Measurements from ENCODE around the gene TRPM2. TPM values are rescaled to one million over a fixed set of nuclear protein-coding genes. Genes with fewer than 3 reads are reported as not detected.

Gene TRPM2
- total and polyA plus RNA-seq, 2 donors: 2.7 to 9.4 TPM

DNA sequence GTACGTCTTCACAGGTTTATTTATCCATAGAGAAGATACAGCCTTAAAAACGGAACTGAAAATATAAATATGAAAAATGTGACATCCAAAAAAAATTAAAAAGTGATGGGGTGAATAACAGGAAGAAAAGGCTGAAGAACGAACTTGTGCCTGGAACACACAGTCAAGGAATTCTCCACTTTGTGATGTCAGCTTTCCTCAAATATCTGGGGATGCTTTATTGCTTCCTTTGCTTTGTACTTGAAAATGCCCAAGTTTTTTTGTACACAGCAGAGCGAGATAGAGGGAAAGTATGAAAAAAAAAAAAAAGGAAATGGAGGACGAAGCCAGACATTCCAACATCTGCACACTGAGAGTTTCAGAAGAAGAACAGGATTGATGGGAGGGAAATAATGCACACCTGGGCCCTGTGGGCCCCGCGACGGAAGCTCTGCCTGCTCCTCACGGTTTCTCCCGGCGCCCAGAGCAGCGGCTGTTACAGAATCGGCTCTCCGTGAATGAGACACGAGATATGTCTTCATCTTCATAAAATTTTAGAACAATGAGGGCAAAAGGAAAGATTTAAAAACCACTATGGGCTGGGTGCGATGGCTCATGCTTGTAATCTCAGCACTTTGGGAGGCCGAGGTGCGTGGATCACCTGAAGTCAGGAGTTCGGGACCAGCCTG lies 91.9 kb downstream of the TRPM2 start:
- no peaks in the 10 kb centered on the region for H3K4me1 ChIP-seq (ENCODE audit: control insufficient read depth in 2 of 2, insufficient read depth in 2 of 2, low read length in 2 of 2)
- peaks cover 0 to 7% of the 10 kb centered on the region in 2 donors for H3K9me3 ChIP-seq (ENCODE audit: control insufficient read depth in 2 of 2, insufficient read depth in 1 of 2, low read length in 1 of 2)
- no peak for DNase-seq (ENCODE audit: low read depth in 6 of 9, low spot score in 9 of 9)
- no peak overlapping the region for H3K27ac ChIP-seq (ENCODE audit: low read depth in 1 of 2, low read length in 1 of 2)
- H3K4me3 ChIP-seq (ENCODE audit: low read length in 2 of 2): no peak overlapping the region
- H3K27me3 ChIP-seq (ENCODE audit: control insufficient read depth in 2 of 2, insufficient read depth in 1 of 2, low read length in 1 of 2): peaks cover 2 to 17% of the 10 kb centered on the region in 2 donors
- 86% methylated on average over 19 of the region's 19 CpGs for WGBS
- H3K36me3 ChIP-seq (ENCODE audit: control insufficient read depth in 2 of 2, insufficient read depth in 2 of 2, low read length in 1 of 2): no peaks in the 10 kb centered on the region

DNA sequence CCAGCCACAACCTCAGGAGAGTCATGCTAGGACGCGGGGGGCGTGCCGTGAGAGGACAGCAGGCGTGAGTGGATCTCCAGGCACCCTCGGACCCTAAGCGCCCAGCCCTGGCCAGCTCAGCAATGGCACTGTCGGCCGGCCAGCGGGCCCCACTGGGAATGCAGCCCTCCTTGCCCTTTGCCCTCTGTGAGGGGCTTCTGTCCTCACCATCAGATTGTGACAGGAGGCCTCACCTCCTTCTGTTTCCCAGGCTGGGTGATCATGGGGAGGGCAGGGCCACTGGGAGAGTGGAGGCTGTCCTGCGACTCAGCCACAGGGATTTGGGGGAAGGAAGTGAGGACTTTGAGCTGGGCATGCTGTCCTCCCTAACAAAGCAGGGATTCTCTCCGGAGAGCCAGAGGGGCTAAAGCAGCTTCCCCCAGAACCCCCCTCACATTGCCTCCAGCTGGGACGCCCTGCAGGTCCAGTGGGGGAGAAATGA lies 95.3 kb downstream of the TRPM2 start:
- Histone ChIP-seq H3K4me3 (ENCODE audit: low read length in 2 of 2) (no peak overlapping the region), H3K36me3 (ENCODE audit: control insufficient read depth in 2 of 2, insufficient read depth in 2 of 2, low read length in 1 of 2) (no peaks in the 10 kb centered on the region), H3K4me1 (ENCODE audit: control insufficient read depth in 2 of 2, insufficient read depth in 2 of 2, low read length in 2 of 2) (no peaks in the 10 kb centered on the region), H3K27me3 (ENCODE audit: control insufficient read depth in 2 of 2, insufficient read depth in 1 of 2, low read length in 1 of 2) (peaks cover 2 to 26% of the 10 kb centered on the region in 2 donors), H3K27ac (ENCODE audit: low read depth in 1 of 2, low read length in 1 of 2) (no peak overlapping the region), H3K9me3 (ENCODE audit: control insufficient read depth in 2 of 2, insufficient read depth in 1 of 2, low read length in 1 of 2) (peaks cover 0 to 7% of the 10 kb centered on the region in 2 donors)
- no peak for DNase-seq (ENCODE audit: low read depth in 6 of 9, low spot score in 9 of 9)
- WGBS: 87% methylated on average over 13 of the region's 13 CpGs

GRCh38 chr21:44449473-44450363 lies 96.3 kb downstream of the TRPM2 start:
- no peak for DNase-seq (ENCODE audit: low read depth in 6 of 9, low spot score in 9 of 9)
- 79% methylated on average over 28 of the region's 28 CpGs for WGBS
- Histone ChIP-seq H3K36me3 (ENCODE audit: control insufficient read depth in 2 of 2, insufficient read depth in 2 of 2, low read length in 1 of 2) (no peaks in the 10 kb centered on the region), H3K4me1 (ENCODE audit: control insufficient read depth in 2 of 2, insufficient read depth in 2 of 2, low read length in 2 of 2) (no peaks in the 10 kb centered on the region), H3K27me3 (ENCODE audit: control insufficient read depth in 2 of 2, insufficient read depth in 1 of 2, low read length in 1 of 2) (peaks cover 7 to 30% of the 10 kb centered on the region in 2 donors), H3K9me3 (ENCODE audit: control insufficient read depth in 2 of 2, insufficient read depth in 1 of 2, low read length in 1 of 2) (peaks cover 0 to 2% of the 10 kb centered on the region in 2 donors), H3K27ac (ENCODE audit: low read depth in 1 of 2, low read length in 1 of 2) (no peak overlapping the region), H3K4me3 (ENCODE audit: low read length in 2 of 2) (no peak overlapping the region)

- Histone ChIP-seq H3K9me3 (ENCODE audit: control insufficient read depth in 2 of 2, insufficient read depth in 1 of 2, low read length in 1 of 2) (peaks cover 0 to 4% of the 10 kb centered on the region in 2 donors), H3K27ac (ENCODE audit: low read depth in 1 of 2, low read length in 1 of 2) (no peak overlapping the region), H3K4me3 (ENCODE audit: low read length in 2 of 2) (no peak overlapping the region), H3K4me1 (ENCODE audit: control insufficient read depth in 2 of 2, insufficient read depth in 2 of 2, low read length in 2 of 2) (no peaks in the 10 kb centered on the region), H3K36me3 (ENCODE audit: control insufficient read depth in 2 of 2, insufficient read depth in 2 of 2, low read length in 1 of 2) (no peaks in the 10 kb centered on the region), H3K27me3 (ENCODE audit: control insufficient read depth in 2 of 2, insufficient read depth in 1 of 2, low read length in 1 of 2) (peaks cover 7 to 33% of the 10 kb centered on the region in 2 donors)
- DNase-seq (ENCODE audit: low read depth in 6 of 9, low spot score in 9 of 9): no peak
- 83% methylated on average over 14 of the region's 14 CpGs for WGBS
Observed at GRCh38 chr21:44450402-44450801, 97.0 kb downstream of the TRPM2 start.

DNA sequence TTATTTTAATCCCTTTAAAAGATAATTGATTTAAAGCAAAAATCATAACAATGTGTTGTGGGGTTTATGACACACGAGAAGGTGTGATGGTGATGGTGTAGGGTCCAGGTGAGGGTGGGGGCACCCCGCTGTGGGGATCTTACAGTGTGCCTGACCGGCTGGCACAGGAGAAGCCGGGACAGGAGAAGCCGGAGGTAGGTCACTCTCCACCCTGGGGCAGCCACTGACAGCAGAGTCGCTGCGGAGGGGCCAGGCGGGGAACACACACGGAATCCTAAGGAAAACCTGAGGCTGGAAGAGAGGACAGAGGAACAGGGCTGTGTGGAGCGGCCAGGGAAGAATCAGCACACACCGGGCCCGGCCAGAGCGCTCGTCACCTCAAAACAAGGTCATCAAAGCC lies 97.6 kb downstream of the TRPM2 start:
- H3K36me3 ChIP-seq (ENCODE audit: control insufficient read depth in 2 of 2, insufficient read depth in 2 of 2, low read length in 1 of 2): no peaks in the 10 kb centered on the region
- no peak overlapping the region for H3K4me3 ChIP-seq (ENCODE audit: low read length in 2 of 2)
- peaks cover 2 to 3% of the 10 kb centered on the region in 2 donors for H3K4me1 ChIP-seq (ENCODE audit: control insufficient read depth in 2 of 2, insufficient read depth in 2 of 2, low read length in 2 of 2)
- peaks cover 7 to 36% of the 10 kb centered on the region in 2 donors for H3K27me3 ChIP-seq (ENCODE audit: control insufficient read depth in 2 of 2, insufficient read depth in 1 of 2, low read length in 1 of 2)
- peaks cover 0 to 4% of the 10 kb centered on the region in 2 donors for H3K9me3 ChIP-seq (ENCODE audit: control insufficient read depth in 2 of 2, insufficient read depth in 1 of 2, low read length in 1 of 2)
- WGBS: 90% methylated on average over 14 of the region's 14 CpGs
- no peak overlapping the region for H3K27ac ChIP-seq (ENCODE audit: low read depth in 1 of 2, low read length in 1 of 2)
- DNase-seq (ENCODE audit: low read depth in 6 of 9, low spot score in 9 of 9): no peak

- DNase-seq (ENCODE audit: low read depth in 6 of 9, low spot score in 9 of 9): no peak
- no peak overlapping the region for H3K4me3 ChIP-seq (ENCODE audit: low read length in 2 of 2)
- H3K27ac ChIP-seq (ENCODE audit: low read depth in 1 of 2, low read length in 1 of 2): no peak overlapping the region
- 96% methylated on average over 3 of the region's 3 CpGs for WGBS
- peaks cover 7 to 46% of the 10 kb centered on the region in 2 donors for H3K27me3 ChIP-seq (ENCODE audit: control insufficient read depth in 2 of 2, insufficient read depth in 1 of 2, low read length in 1 of 2)
- H3K4me1 ChIP-seq (ENCODE audit: control insufficient read depth in 2 of 2, insufficient read depth in 2 of 2, low read length in 2 of 2): peaks cover 5% of the 10 kb centered on the region in 2 donors
- H3K9me3 ChIP-seq (ENCODE audit: control insufficient read depth in 2 of 2, insufficient read depth in 1 of 2, low read length in 1 of 2): peaks cover 0 to 4% of the 10 kb centered on the region in 2 donors
- H3K36me3 ChIP-seq (ENCODE audit: control insufficient read depth in 2 of 2, insufficient read depth in 2 of 2, low read length in 1 of 2): no peaks in the 10 kb centered on the region
Observed at GRCh38 chr21:44453120-44453519, 99.7 kb downstream of the TRPM2 start.

DNA sequence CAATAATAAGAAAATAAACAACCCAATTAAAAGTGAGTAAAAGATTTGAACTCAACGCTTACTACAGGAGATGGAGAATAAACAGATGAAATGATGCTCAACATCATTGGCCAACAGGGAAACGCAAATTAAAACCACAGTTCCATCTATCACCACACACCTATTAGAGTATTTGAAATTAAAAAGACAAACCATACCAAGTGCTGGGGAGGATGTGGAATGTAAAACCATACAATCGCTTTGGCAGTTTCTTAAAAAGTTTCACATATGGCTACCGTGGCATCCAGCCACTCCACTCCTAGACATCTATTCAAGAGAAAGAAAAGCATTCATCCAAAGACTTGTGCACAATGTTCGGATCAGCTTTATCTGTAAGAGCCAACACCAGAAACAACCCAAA lies 100.6 kb downstream of the TRPM2 start:
- no peak for DNase-seq (ENCODE audit: low read depth in 6 of 9, low spot score in 9 of 9)
- H3K9me3 ChIP-seq (ENCODE audit: control insufficient read depth in 2 of 2, insufficient read depth in 1 of 2, low read length in 1 of 2): peaks cover 0 to 4% of the 10 kb centered on the region in 2 donors
- 95% methylated on average over 5 of the region's 5 CpGs for WGBS
- H3K27me3 ChIP-seq (ENCODE audit: control insufficient read depth in 2 of 2, insufficient read depth in 1 of 2, low read length in 1 of 2): peaks cover 4 to 39% of the 10 kb centered on the region in 2 donors
- peaks cover 5% of the 10 kb centered on the region in 2 donors for H3K4me1 ChIP-seq (ENCODE audit: control insufficient read depth in 2 of 2, insufficient read depth in 2 of 2, low read length in 2 of 2)
- no peaks in the 10 kb centered on the region for H3K36me3 ChIP-seq (ENCODE audit: control insufficient read depth in 2 of 2, insufficient read depth in 2 of 2, low read length in 1 of 2)
- no peak overlapping the region for H3K4me3 ChIP-seq (ENCODE audit: low read length in 2 of 2)
- no peak overlapping the region for H3K27ac ChIP-seq (ENCODE audit: low read depth in 1 of 2, low read length in 1 of 2)

- WGBS: 10% methylated on average over 45 of the region's 45 CpGs
- peak within 1 kb of the TSS in 1 of 2 donors; percentile 27 for H3K27ac ChIP-seq (ENCODE audit: low read depth in 1 of 2, low read length in 1 of 2)
- H3K9me3 ChIP-seq (ENCODE audit: control insufficient read depth in 2 of 2, insufficient read depth in 1 of 2, low read length in 1 of 2): peaks cover 0 to 4% of the 10 kb centered on the region in 2 donors
- no peaks in the 10 kb centered on the region for H3K36me3 ChIP-seq (ENCODE audit: control insufficient read depth in 2 of 2, insufficient read depth in 2 of 2, low read length in 1 of 2)
- peak within 1 kb of the TSS; percentile 46 to 82 for H3K4me3 ChIP-seq (ENCODE audit: low read length in 2 of 2)
- H3K27me3 ChIP-seq (ENCODE audit: control insufficient read depth in 2 of 2, insufficient read depth in 1 of 2, low read length in 1 of 2): peaks cover 4 to 32% of the 10 kb centered on the region in 2 donors
- H3K4me1 ChIP-seq (ENCODE audit: control insufficient read depth in 2 of 2, insufficient read depth in 2 of 2, low read length in 2 of 2): peaks cover 5% of the 10 kb centered on the region in 2 donors
- DNase-seq (ENCODE audit: low read depth in 6 of 9, low spot score in 9 of 9): peak; percentile 18 to 88 (median 76)
Observed at GRCh38 chr21:44454747-44455523, 101.5 kb downstream of the TRPM2 start, which contains the start of gene LRRC3. Gene LRRC3, plus strand, starts transcription at chr21:44455510. Its CDS starts 1,135 bp downstream, at chr21:44456645.
